Body of pancreas (tissue), 4 donors: Measurements from ENCODE around the gene SPATA22.

Experiments used
- POLR2A ChIP-seq, 3 donors: fragments of 450-650 bp; IDR thresholded peaks; one replicate each; pipeline ENCODE4 v1.6.1; 2016; ENCODE audit warnings: antibody characterized with exemption in 3 of 3, mild to moderate bottlenecking in 2 of 3
- TF ChIP-seq, protein P1 (sequence below), 7 experiments: fragments of 450-650 bp in 4 of 7; fragments of 200-600 bp in 3 of 7; sonication (generic) in 3 of 7; IDR thresholded peaks; one replicate each; pipeline ENCODE4 v1.5.1; 2016 to 2019; ENCODE audit warnings: antibody characterized with exemption in 7 of 7

DNA sequence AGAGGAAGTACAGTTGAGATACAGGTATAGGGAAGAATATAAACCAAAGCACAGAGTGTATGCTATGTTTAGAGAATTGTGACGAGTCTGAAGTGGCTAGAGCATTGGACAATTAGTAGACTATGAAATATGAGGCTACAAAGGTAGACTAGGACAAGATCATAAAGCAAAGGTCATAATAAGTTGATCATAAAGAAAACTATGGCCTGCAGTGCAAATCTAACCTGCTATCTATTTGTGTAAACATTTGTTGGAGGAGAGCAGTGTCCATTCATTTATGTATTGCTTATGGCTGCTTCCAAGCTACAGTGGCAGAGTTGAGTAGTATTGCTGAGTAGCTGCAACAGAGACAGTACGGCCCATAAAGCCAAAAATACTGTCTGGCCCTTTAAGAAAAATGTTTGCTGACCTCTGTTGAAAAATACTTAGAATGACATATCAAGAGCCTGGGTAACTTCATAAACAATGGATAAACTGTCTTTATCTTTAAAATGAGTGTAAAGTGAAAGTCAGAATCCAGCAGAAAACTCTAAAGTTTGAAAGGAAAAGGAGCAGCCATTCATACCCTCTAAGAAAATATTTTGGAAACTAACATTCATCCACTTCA, 23.5 kb downstream of the SPATA22 start:
- no peak for TF ChIP-seq POLR2A (IDR thresholded peaks at IDR 0.05)
- TF ChIP-seq, protein P1, sequence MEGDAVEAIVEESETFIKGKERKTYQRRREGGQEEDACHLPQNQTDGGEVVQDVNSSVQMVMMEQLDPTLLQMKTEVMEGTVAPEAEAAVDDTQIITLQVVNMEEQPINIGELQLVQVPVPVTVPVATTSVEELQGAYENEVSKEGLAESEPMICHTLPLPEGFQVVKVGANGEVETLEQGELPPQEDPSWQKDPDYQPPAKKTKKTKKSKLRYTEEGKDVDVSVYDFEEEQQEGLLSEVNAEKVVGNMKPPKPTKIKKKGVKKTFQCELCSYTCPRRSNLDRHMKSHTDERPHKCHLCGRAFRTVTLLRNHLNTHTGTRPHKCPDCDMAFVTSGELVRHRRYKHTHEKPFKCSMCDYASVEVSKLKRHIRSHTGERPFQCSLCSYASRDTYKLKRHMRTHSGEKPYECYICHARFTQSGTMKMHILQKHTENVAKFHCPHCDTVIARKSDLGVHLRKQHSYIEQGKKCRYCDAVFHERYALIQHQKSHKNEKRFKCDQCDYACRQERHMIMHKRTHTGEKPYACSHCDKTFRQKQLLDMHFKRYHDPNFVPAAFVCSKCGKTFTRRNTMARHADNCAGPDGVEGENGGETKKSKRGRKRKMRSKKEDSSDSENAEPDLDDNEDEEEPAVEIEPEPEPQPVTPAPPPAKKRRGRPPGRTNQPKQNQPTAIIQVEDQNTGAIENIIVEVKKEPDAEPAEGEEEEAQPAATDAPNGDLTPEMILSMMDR (IDR thresholded peaks at IDR 0.05): no peak
